HEK293 (cell line): Measurements from ENCODE around the gene TUBGCP6.

ENCODE experiments used
- CTCF ChIA-PET: fragments of 350-600 bp; formaldehyde crosslinking; extraction: SDS; loops from one replicate; lab custom pipeline; 2021; ENCODE audit warnings: antibody characterized with exemption; lab: Yijun Ruan, JAX
- POLR2A ChIA-PET: fragments of 300-600 bp; formaldehyde crosslinking; extraction: SDS; loops from one replicate; lab custom pipeline; 2020; ENCODE audit warnings: antibody characterized with exemption, inconsistent platforms; lab: Yijun Ruan, JAX
- H3K27ac ChIP-seq: fragments of 200-500 bp; sonication (Bioruptor generic); 2 replicates; pipeline ENCODE4 v1.5.1; 2014; ENCODE audit warnings: low read depth, low read length, control low read depth, inconsistent platforms; ENCODE audit errors: extremely low read depth
- H3K36me3 ChIP-seq, 2 experiments: fragments of 200-500 bp in 1 of 2; sonication (Bioruptor generic) in 1 of 2; 1 replicate in 1 of 2; 2 replicates in 1 of 2; pipeline ENCODE4 v1.5.1; 2014 to 2017; ENCODE audit warnings: inconsistent platforms in 2 of 2, low read length in 2 of 2; ENCODE audit not compliant: control insufficient read depth in 2 of 2, insufficient read depth in 1 of 2
- H3K4me1 ChIP-seq: fragments of 200-500 bp; sonication (Bioruptor generic); 2 replicates; pipeline ENCODE4 v1.5.1; 2014; ENCODE audit warnings: mild to moderate bottlenecking, low read length, inconsistent platforms; ENCODE audit not compliant: control insufficient read depth, insufficient read depth
- H3K4me3 ChIP-seq: 2 replicates; pipeline ENCODE4 v1.5.1; 2011; ENCODE audit warnings: low read depth, mild to moderate bottlenecking, control low read depth, low read length, moderate library complexity
- H3K9me3 ChIP-seq: fragments of 200-500 bp; sonication (Bioruptor generic); 2 replicates; pipeline ENCODE4 v1.5.1; 2014; ENCODE audit warnings: low read depth, low read length, inconsistent platforms; ENCODE audit not compliant: control insufficient read depth, insufficient read depth
- BCL11A ChIP-seq: fragments of 450-650 bp; formaldehyde crosslinking; IDR thresholded peaks from 2 replicates; pipeline ENCODE4 v1.5.1; 2016; ENCODE audit warnings: low read depth, missing biosample characterization, missing genetic modification characterization
- BCL11B ChIP-seq: fragments of 450-650 bp; formaldehyde crosslinking; IDR thresholded peaks from 2 replicates; pipeline ENCODE4 v1.5.1; 2016; ENCODE audit warnings: low read depth, missing biosample characterization, missing genetic modification characterization
- FEZF1 ChIP-seq: fragments of 450-650 bp; formaldehyde crosslinking; IDR thresholded peaks from 2 replicates; pipeline ENCODE4 v1.5.1; 2016; ENCODE audit warnings: missing biosample characterization, missing genetic modification characterization
- GLIS2 ChIP-seq: fragments of 450-650 bp; formaldehyde crosslinking; IDR thresholded peaks from 2 replicates; pipeline ENCODE4 v1.5.1; 2016; ENCODE audit warnings: missing biosample characterization, missing genetic modification characterization
- HOXC10 ChIP-seq: sonication (generic); formaldehyde crosslinking; IDR thresholded peaks from 2 replicates; pipeline ENCODE4 v1.8.1; 2023; ENCODE audit warnings: mild to moderate bottlenecking, missing genetic modification reagents
- HOXD13 ChIP-seq: sonication (generic); formaldehyde crosslinking; IDR thresholded peaks from 2 replicates; pipeline ENCODE4 v1.8.0; 2022; ENCODE audit warnings: missing genetic modification reagents, borderline replicate concordance
- KLF1 ChIP-seq: fragments of 450-650 bp; formaldehyde crosslinking; IDR thresholded peaks from 2 replicates; pipeline ENCODE4 v1.5.1; 2016; ENCODE audit warnings: missing biosample characterization, missing genetic modification characterization
- KLF9 ChIP-seq: fragments of 450-650 bp; formaldehyde crosslinking; IDR thresholded peaks from 2 replicates; pipeline ENCODE4 v1.5.1; 2016; ENCODE audit warnings: missing biosample characterization, missing genetic modification characterization, low read depth
- MZF1 ChIP-seq: fragments of 450-650 bp; formaldehyde crosslinking; IDR thresholded peaks from 2 replicates; pipeline ENCODE4 v1.5.1; 2017; ENCODE audit warnings: missing biosample characterization, missing genetic modification characterization, borderline replicate concordance
- PRDM10 ChIP-seq: fragments of 450-650 bp; formaldehyde crosslinking; IDR thresholded peaks from 2 replicates; pipeline ENCODE4 v1.5.1; 2016; ENCODE audit warnings: missing biosample characterization, missing genetic modification characterization
- SCRT1 ChIP-seq: fragments of 450-650 bp; formaldehyde crosslinking; IDR thresholded peaks from 2 replicates; pipeline ENCODE4 v1.5.1; 2016; ENCODE audit warnings: missing biosample characterization, missing genetic modification characterization, borderline replicate concordance
- SP2 ChIP-seq: fragments of 450-650 bp; formaldehyde crosslinking; IDR thresholded peaks from 2 replicates; pipeline ENCODE4 v1.5.1; 2016; ENCODE audit warnings: missing biosample characterization, missing genetic modification characterization
- ZBTB10 ChIP-seq: fragments of 450-650 bp; formaldehyde crosslinking; IDR thresholded peaks from 2 replicates; pipeline ENCODE4 v1.5.1; 2016; ENCODE audit warnings: missing biosample characterization, missing genetic modification characterization
- ZBTB44 ChIP-seq: fragments of 450-650 bp; IDR thresholded peaks from 2 replicates; pipeline ENCODE4 v1.5.1; 2018; ENCODE audit warnings: missing biosample characterization, mild to moderate bottlenecking, missing genetic modification characterization
- ZFP41 ChIP-seq: fragments of 450-650 bp; formaldehyde crosslinking; IDR thresholded peaks from 2 replicates; pipeline ENCODE4 v1.5.1; 2016; ENCODE audit warnings: missing biosample characterization, missing genetic modification characterization, borderline replicate concordance
- ZNF223 ChIP-seq: fragments of 450-650 bp; formaldehyde crosslinking; IDR thresholded peaks from 2 replicates; pipeline ENCODE4 v1.5.1; 2016; ENCODE audit warnings: missing biosample characterization, missing genetic modification characterization
- ZNF302 ChIP-seq: fragments of 450-650 bp; formaldehyde crosslinking; IDR thresholded peaks from 2 replicates; pipeline ENCODE4 v1.5.1; 2016; ENCODE audit warnings: missing biosample characterization, missing genetic modification characterization, low read depth
- ZNF335 ChIP-seq: fragments of 450-650 bp; formaldehyde crosslinking; conservative IDR thresholded peaks from 2 replicates; pipeline ENCODE4 v1.5.1; 2016; ENCODE audit warnings: missing biosample characterization, missing genetic modification characterization
- ZNF341 ChIP-seq: fragments of 450-650 bp; formaldehyde crosslinking; IDR thresholded peaks from 2 replicates; pipeline ENCODE4; 2016; ENCODE audit warnings: low read depth, missing biosample characterization, missing genetic modification characterization
- ZNF350 ChIP-seq: fragments of 450-650 bp; formaldehyde crosslinking; IDR thresholded peaks from 2 replicates; pipeline ENCODE4 v1.5.0; 2017; ENCODE audit warnings: missing biosample characterization, mild to moderate bottlenecking, missing genetic modification characterization
- ZNF362 ChIP-seq: fragments of 450-650 bp; formaldehyde crosslinking; IDR thresholded peaks from 2 replicates; pipeline ENCODE4 v1.5.1; 2016; ENCODE audit warnings: missing biosample characterization, missing genetic modification characterization
- ZNF560 ChIP-seq: fragments of 450-650 bp; formaldehyde crosslinking; IDR thresholded peaks from 2 replicates; pipeline ENCODE4 v1.5.1; 2017; ENCODE audit warnings: missing biosample characterization, missing genetic modification characterization, borderline replicate concordance
- ZNF561 ChIP-seq: fragments of 450-650 bp; IDR thresholded peaks from 2 replicates; pipeline ENCODE4 v1.5.1; 2018; ENCODE audit warnings: missing biosample characterization, missing genetic modification characterization, borderline replicate concordance
- ZNF621 ChIP-seq: fragments of 450-650 bp; formaldehyde crosslinking; IDR thresholded peaks from 2 replicates; pipeline ENCODE4 v1.5.1; 2017; ENCODE audit warnings: missing biosample characterization, missing genetic modification characterization
- ZNF664 ChIP-seq: fragments of 450-650 bp; formaldehyde crosslinking; IDR thresholded peaks from 2 replicates; pipeline ENCODE4 v1.5.1; 2016; ENCODE audit warnings: missing biosample characterization, missing genetic modification characterization
- ZNF677 ChIP-seq: fragments of 450-650 bp; IDR thresholded peaks from 2 replicates; pipeline ENCODE4 v1.5.0; 2018; ENCODE audit warnings: missing biosample characterization, mild to moderate bottlenecking, missing genetic modification characterization, moderate library complexity

Gene TUBGCP6

GRCh38 chr22:50269573-50269969 is 24.7 kb upstream of the TUBGCP6 start:
- Histone ChIP-seq H3K4me1 (peaks cover 14% of the 10 kb centered on the region), H3K4me3 (peak overlapping the region; percentile 47), H3K27ac (no peak overlapping the region), H3K36me3 (peaks cover 0 to 5% of the 10 kb centered on the region in 2 experiments; a peak in 1 of 3 replicates), H3K9me3 (no peaks in the 10 kb centered on the region)
- TF ChIP-seq KLF1 (tag by site-specific recombination) (0 out of 2 replicates have a peak, but pooled peaks have one; percentile 12), GLIS2 (tag by site-specific recombination) (peak; percentile 60), BCL11B (tag by site-specific recombination) (peak; percentile 84; the same call in 1 of the 2 replicates), SP2 (tag by site-specific recombination) (peak; percentile 5; the same call in 1 of the 2 replicates), BCL11A (tag by site-specific recombination) (peak; percentile 82), ZNF341 (tag by site-specific recombination) (peak; percentile 54; the same call in 1 of the 2 replicates), ZNF621 (tag by site-specific recombination) (no peak), ZNF560 (tag by site-specific recombination) (no peak), PRDM10 (tag by site-specific recombination) (peak; percentile 47)
- ChIA-PET POLR2A (interaction anchor here (1.3 kb wide), 1 partner anchor 12 kb away, joined by 3 read pairs; no protein-coding TSS in a partner anchor), CTCF (interaction anchor here (1.0 kb wide), 1 partner anchor 72 kb away, joined by 3 read pairs; no protein-coding TSS in a partner anchor)

- Histone ChIP-seq H3K4me3 (no peak overlapping the region), H3K36me3 (no peaks in the 10 kb centered on the region), H3K9me3 (no peaks in the 10 kb centered on the region), H3K27ac (no peak overlapping the region), H3K4me1 (peaks cover 14% of the 10 kb centered on the region)
- POLR2A ChIA-PET: interaction anchor here (1.3 kb wide), 1 partner anchor 13 kb away, joined by 3 read pairs; no protein-coding TSS in a partner anchor
- CTCF ChIA-PET: interaction anchor here (0.7 to 1.1 kb wide), 4 partner anchors 16 to 169 kb away, joined by 3 read pairs; no protein-coding TSS in a partner anchor
- TF ChIP-seq FEZF1: no peak
- TF ChIP-seq SCRT1 (tag by site-specific recombination): no peak
- no peak for TF ChIP-seq ZBTB44 (tag by site-specific recombination)
- no peak for TF ChIP-seq ZFP41 (tag by site-specific recombination)
- no peak for TF ChIP-seq ZNF350 (tag by site-specific recombination)
- no peak for TF ChIP-seq ZNF664
- TF ChIP-seq HOXD13 (CRISPR knock-in tag): no peak
- no peak for TF ChIP-seq ZNF302 (tag by site-specific recombination)
- 0 out of 2 replicates have a peak, but pooled peaks have one; percentile 11 for TF ChIP-seq KLF9
- TF ChIP-seq ZNF677 (tag by site-specific recombination): no peak
- TF ChIP-seq MZF1 (tag by site-specific recombination): no peak
- no peak for TF ChIP-seq KLF1 (tag by site-specific recombination)
- no peak for TF ChIP-seq ZNF561 (tag by site-specific recombination)
- no peak for TF ChIP-seq HOXC10 (CRISPR knock-in tag)
- TF ChIP-seq ZNF223 (tag by site-specific recombination): no peak
- peak; percentile 45; the same call in 1 of the 2 replicates for TF ChIP-seq ZBTB10 (tag by site-specific recombination)
- TF ChIP-seq ZNF362 (tag by site-specific recombination): no peak
- TF ChIP-seq ZNF335 (tag by site-specific recombination): no peak
Measured at GRCh38 chr22:50268655-50269113, 23.9 kb upstream of the TUBGCP6 start.
